NCI-H1694 (cell line): ENCODE results near the gene PAGE4.

ENCODE experiments used
- DNase-seq: peaks from one replicate; lab custom pipeline; 2025; lab: John Stamatoyannopoulos, UW

PAGE4 gene

GRCh38 chrX:49876750-49877149 lies 47.6 kb downstream of the PAGE4 start:
- DNase-seq: peak; percentile 3

- DNase-seq: no peak
These were observed 48.4 kb downstream of the PAGE4 start for GRCh38 chrX:49877397-49878101.

- no peak for DNase-seq
These were observed 49.2 kb downstream of the PAGE4 start for GRCh38 chrX:49878128-49878833.

GRCh38 chrX:49878834-49879655 lies 49.9 kb downstream of the PAGE4 start, which contains the start of gene USP27X:
TSS of gene USP27X (plus strand) at chrX:49879484. CDS start at chrX:49880308, 824 bp downstream.
- DNase-seq: peak; percentile 38

GRCh38 chrX:49879656-49880277 lies 50.7 kb downstream of the PAGE4 start:
- no peak for DNase-seq

- no peak for DNase-seq
These were observed 51.6 kb downstream of the PAGE4 start for GRCh38 chrX:49880668-49881067.
